Adipocyte (in vitro differentiated cells): Measurements from ENCODE around the gene OR51A4.
"Not testable (repeated sequence)": the region's sequence is repeated elsewhere in the genome, so short reads cannot be mapped to it uniquely, and the experiment has no call there.

Source experiments
- DNase-seq: peaks from one replicate; pipeline ENCODE4 v3.0.0-alpha.2; 2015; ENCODE audit warnings: low read depth
- H3K27me3 ChIP-seq: replicated peaks from 2 replicates; pipeline ENCODE4 v1.7.0; 2013; ENCODE audit warnings: mild to moderate bottlenecking, low read length, moderate library complexity; ENCODE audit not compliant: control insufficient read depth, insufficient read depth
- H3K36me3 ChIP-seq: 2 replicates; pipeline ENCODE4 v1.7.0; 2013; ENCODE audit warnings: low read length, mild to moderate bottlenecking, moderate library complexity; ENCODE audit not compliant: control insufficient read depth, insufficient read depth, severe bottlenecking
- H3K4me1 ChIP-seq: 2 replicates; pipeline ENCODE4 v1.7.0; 2013; ENCODE audit warnings: mild to moderate bottlenecking, low read length, moderate library complexity; ENCODE audit not compliant: control insufficient read depth, insufficient read depth
- H3K4me3 ChIP-seq: 2 replicates; pipeline ENCODE4 v1.7.0; 2013; ENCODE audit warnings: mild to moderate bottlenecking, low read length, moderate library complexity
- H3K9ac ChIP-seq: 2 replicates; pipeline ENCODE4 v1.7.0; 2013; ENCODE audit warnings: mild to moderate bottlenecking, low read length, moderate library complexity
- H3K9me3 ChIP-seq: 2 replicates; pipeline ENCODE4 v1.7.0; 2013; ENCODE audit warnings: mild to moderate bottlenecking, low read length, moderate library complexity; ENCODE audit not compliant: control insufficient read depth

Gene OR51A4

DNA sequence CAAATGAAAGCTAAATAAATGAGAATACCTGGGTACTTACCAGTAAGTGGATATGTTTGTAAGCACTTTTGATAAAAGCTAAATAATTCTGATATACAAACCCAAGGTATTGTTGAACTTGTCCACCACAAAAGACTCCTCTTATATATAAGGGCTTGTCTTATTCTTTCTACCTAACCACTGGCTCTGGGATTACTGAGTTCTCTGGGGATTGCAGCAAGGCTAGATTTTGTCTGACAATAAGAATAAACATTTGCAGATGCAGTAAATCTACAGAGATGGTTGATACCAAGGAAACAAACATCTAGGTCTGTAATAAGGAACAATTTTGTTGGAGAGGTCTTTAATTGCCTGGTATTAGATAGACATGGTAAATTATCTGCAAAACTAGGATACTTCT is at the start of gene OR51A4:
OR51A4 (minus strand) TSS at position 101 of the 400 bp plus-strand sequence. CDS start 505 bp downstream, outside the sequence.
- DNase-seq, result no peak
- H3K9ac ChIP-seq, result no peak within 1 kb of the TSS
- H3K4me3 ChIP-seq, result no peak within 1 kb of the TSS
- no peaks in the 10 kb centered on the region for H3K27me3 ChIP-seq
- no peaks in the 10 kb centered on the region for H3K9me3 ChIP-seq
- H3K4me1 ChIP-seq, result no peaks in the 10 kb centered on the region
- H3K36me3 ChIP-seq, result no peaks in the 10 kb centered on the region

DNA sequence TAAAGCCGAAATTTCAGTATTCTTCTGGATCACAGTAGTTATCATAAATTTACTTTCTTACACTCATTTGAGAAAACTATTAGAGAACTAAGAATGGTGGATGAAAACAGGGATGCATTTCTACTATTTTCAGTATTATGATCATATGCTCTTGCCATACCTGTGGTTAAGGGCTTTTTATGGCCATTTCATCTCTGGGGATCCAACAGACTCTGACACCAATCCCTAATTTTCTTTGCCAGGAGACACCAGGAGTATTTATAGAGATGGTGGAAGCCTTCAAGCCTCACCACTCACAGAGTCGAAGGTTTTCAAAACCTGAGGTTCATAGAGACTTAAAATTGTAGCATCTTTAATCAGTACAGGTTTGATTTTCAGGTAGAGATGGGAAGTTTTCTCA is 47.1 kb upstream of the OR51A4 start, which contains the start of gene OR51L1:
OR51L1 (plus strand) TSS at position 301 of the 400 bp plus-strand sequence. CDS start 4,132 bp downstream, outside the sequence.
- Histone ChIP-seq H3K27me3 (peaks cover 4% of the 10 kb centered on the region), H3K9me3 (no peaks in the 10 kb centered on the region), H3K4me1 (no peaks in the 10 kb centered on the region), H3K36me3 (no peaks in the 10 kb centered on the region), H3K4me3 (no peak within 1 kb of the TSS), H3K9ac (no peak within 1 kb of the TSS)
- no peak for DNase-seq

- no peak for DNase-seq
- Histone ChIP-seq H3K9me3 (no peaks in the 10 kb centered on the region), H3K27me3 (no peaks in the 10 kb centered on the region), H3K9ac (no peak overlapping the region), H3K4me1 (no peaks in the 10 kb centered on the region), H3K4me3 (no peak overlapping the region), H3K36me3 (no peaks in the 10 kb centered on the region)
Measured at GRCh38 chr11:4991060-4991459, 43.7 kb upstream of the OR51A4 start.

GRCh38 chr11:4983841-4984240 is 36.4 kb upstream of the OR51A4 start:
- no peak overlapping the region for H3K4me3 ChIP-seq
- no peaks in the 10 kb centered on the region for H3K9me3 ChIP-seq
- no peaks in the 10 kb centered on the region for H3K4me1 ChIP-seq
- no peak overlapping the region for H3K9ac ChIP-seq
- H3K36me3 ChIP-seq, result no peaks in the 10 kb centered on the region
- peaks cover 6% of the 10 kb centered on the region for H3K27me3 ChIP-seq
- no peak for DNase-seq

- DNase-seq, result no peak
- Histone ChIP-seq H3K4me3 (no peak overlapping the region), H3K36me3 (no peaks in the 10 kb centered on the region), H3K27me3 (peaks cover 6% of the 10 kb centered on the region), H3K9me3 (peaks cover 4% of the 10 kb centered on the region), H3K4me1 (no peaks in the 10 kb centered on the region), H3K9ac (no peak overlapping the region)
Measured at GRCh38 chr11:4982678-4983077, 35.3 kb upstream of the OR51A4 start.

DNA sequence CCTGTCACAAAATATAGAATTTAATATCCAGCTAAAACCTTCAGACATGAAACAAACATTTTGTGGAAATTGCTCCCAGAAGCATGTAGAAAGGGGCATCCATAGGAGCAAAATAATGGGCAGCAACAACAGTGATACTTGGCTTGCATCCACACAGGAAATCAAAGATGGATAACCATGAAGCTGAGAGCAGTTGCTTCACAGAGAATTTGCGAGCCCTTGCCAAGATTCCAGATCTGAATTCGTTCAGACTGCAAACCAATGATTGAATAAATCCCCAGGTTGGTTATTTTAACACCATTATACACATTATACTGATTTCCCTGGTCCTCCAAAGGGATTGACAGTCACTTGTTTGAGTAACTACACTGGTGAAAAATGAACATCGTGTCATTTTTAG is 31.6 kb upstream of the OR51A4 start:
- no peaks in the 10 kb centered on the region for H3K4me1 ChIP-seq
- no peak overlapping the region for H3K9ac ChIP-seq
- no peak for DNase-seq
- H3K27me3 ChIP-seq, result peaks cover 6% of the 10 kb centered on the region
- H3K9me3 ChIP-seq, result peaks cover 7% of the 10 kb centered on the region
- no peak overlapping the region for H3K4me3 ChIP-seq
- H3K36me3 ChIP-seq, result no peaks in the 10 kb centered on the region

GRCh38 chr11:4975436-4975835 is 28.0 kb upstream of the OR51A4 start:
- no peaks in the 10 kb centered on the region for H3K36me3 ChIP-seq
- no peak overlapping the region for H3K4me3 ChIP-seq
- peaks cover 6% of the 10 kb centered on the region for H3K27me3 ChIP-seq
- H3K9me3 ChIP-seq, result peaks cover 7% of the 10 kb centered on the region
- no peaks in the 10 kb centered on the region for H3K4me1 ChIP-seq
- no peak for DNase-seq
- no peak overlapping the region for H3K9ac ChIP-seq

DNA sequence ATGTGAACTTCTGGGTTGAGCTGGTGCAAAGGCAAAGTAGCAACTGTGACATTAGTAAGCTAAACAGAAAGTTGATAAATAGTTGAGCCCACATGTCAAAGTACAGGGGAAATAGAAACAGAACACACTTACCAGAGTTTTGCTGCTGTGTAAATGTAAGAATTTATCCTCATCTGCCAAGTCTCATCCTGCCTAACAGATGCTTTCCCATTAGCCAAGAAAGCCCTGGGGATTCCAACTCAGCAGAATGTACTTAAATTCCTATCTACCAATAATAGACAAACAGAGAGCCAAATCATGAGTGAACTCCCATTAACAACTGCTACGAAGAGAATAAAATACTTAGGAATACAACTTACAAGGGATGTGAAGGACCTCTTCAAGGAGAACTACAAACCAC is 15.4 kb upstream of the OR51A4 start:
- Histone ChIP-seq H3K36me3 (no peaks in the 10 kb centered on the region), H3K9ac (no peak overlapping the region), H3K4me1 (no peaks in the 10 kb centered on the region), H3K9me3 (peaks cover 6% of the 10 kb centered on the region), H3K27me3 (no peaks in the 10 kb centered on the region), H3K4me3 (no peak overlapping the region)
- DNase-seq, result no peak

DNA sequence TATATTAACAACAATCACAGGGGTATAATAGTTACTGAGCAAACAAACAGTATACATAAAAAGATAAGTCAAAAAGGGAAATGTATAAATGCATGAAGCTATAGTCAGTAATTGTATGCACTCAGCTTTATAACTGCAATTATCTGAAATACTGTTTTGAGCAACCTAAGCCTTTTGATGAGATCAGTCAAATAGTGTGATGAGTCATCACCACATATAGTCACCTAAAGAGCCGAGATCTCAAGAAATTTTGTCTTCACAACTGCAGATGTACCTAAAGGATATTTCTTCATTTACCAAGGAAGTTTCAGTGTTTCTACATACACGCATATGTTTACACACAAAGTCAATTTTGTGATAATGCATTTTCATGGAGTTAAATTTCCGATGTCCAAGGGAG is 13.5 kb upstream of the OR51A4 start:
- no peak for DNase-seq
- no peaks in the 10 kb centered on the region for H3K4me1 ChIP-seq
- no peaks in the 10 kb centered on the region for H3K36me3 ChIP-seq
- no peaks in the 10 kb centered on the region for H3K27me3 ChIP-seq
- no peak overlapping the region for H3K9ac ChIP-seq
- H3K4me3 ChIP-seq, result no peak overlapping the region
- peaks cover 6% of the 10 kb centered on the region for H3K9me3 ChIP-seq

DNA sequence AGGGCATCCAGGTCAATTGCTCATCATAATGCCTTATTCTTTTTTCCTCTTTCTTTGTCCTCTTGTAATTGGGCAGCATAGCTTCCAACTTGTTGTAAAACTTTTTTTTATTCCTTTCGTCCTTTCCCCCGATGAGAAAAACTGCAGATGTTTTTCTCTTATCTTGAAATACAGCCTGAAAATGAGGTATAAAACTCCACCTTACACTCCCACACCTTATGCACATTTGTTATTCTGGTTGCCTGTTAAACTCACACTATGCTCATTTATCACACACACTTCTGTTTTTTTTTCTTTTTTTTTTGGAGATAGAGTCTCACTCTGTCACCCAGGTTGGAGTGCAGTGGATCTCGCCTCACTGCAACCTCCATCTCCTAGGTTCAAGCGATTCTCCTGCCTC is 10.0 kb upstream of the OR51A4 start:
- H3K27me3 ChIP-seq, result no peaks in the 10 kb centered on the region
- no peak overlapping the region for H3K9ac ChIP-seq
- no peaks in the 10 kb centered on the region for H3K9me3 ChIP-seq
- no peak overlapping the region for H3K4me3 ChIP-seq
- H3K36me3 ChIP-seq, result no peaks in the 10 kb centered on the region
- no peaks in the 10 kb centered on the region for H3K4me1 ChIP-seq
- no peak for DNase-seq

GRCh38 chr11:4955613-4956012 is 8.2 kb upstream of the OR51A4 start, which contains the start of gene OR51A2:
Gene OR51A2 (minus strand): TSS chr11:4955713. CDS start chr11:4955713, 0 bp downstream.
- H3K4me3 ChIP-seq, H3K9ac ChIP-seq, H3K4me1 ChIP-seq, H3K36me3 ChIP-seq, DNase-seq, H3K9me3 ChIP-seq, H3K27me3 ChIP-seq: not testable (repeated sequence)

DNA sequence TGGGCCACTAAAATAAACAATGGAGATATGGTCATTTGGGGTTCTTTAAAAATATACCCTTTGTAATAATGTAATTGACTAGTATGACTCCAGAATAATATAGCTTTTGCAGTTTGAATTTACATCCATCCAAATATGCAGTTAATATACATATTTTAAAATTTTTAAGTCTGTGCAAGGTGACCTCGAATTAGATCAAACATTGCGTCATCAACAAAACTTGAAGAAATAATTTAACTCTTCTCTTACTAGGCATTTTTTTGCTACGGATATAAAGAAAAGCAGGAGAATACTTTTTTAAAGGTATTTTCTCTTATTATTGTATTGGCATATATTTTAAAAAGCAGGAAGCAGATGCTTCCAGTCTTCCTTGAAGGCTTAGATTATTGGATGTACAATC is 10.7 kb downstream of the OR51A4 start:
- H3K9me3 ChIP-seq, result no peaks in the 10 kb centered on the region
- no peaks in the 10 kb centered on the region for H3K27me3 ChIP-seq
- no peak overlapping the region for H3K9ac ChIP-seq
- DNase-seq, result no peak
- no peaks in the 10 kb centered on the region for H3K4me1 ChIP-seq
- no peak overlapping the region for H3K4me3 ChIP-seq
- no peaks in the 10 kb centered on the region for H3K36me3 ChIP-seq
